Measurements from ENCODE around the gene SUGT1. TPM values are rescaled to one million over a fixed set of nuclear protein-coding genes. Genes with fewer than 3 reads are reported as not detected.

Gene SUGT1
- total RNA-seq, 4 donors from 2014 or later: 21.2 to 39.0 (median 30.9) TPM

- intact Hi-C loops (cut with DNase I; ENCODE audit: low total_unique reads): no loop called here
- no peak for DNase-seq (ENCODE audit: low spot score in 2 of 2)
- no peak overlapping the region for H3K4me3 ChIP-seq (ENCODE audit: low read depth, poor library complexity, severe bottlenecking)
- TF ChIP-seq CTCF (IDR thresholded peaks at IDR 0.05) (no peak), POLR2A (IDR thresholded peaks at IDR 0.05) (no peak)
- 63 to 69% methylated on average over 6 of the region's 6 CpGs for WGBS, 2 donors
Measured at GRCh38 chr13:52744842-52745375, 92.3 kb downstream of the SUGT1 start.

GRCh38 chr13:52746141-52746540 is 93.5 kb downstream of the SUGT1 start:
- intact Hi-C loops (cut with DNase I; ENCODE audit: low total_unique reads): no loop called here
- TF ChIP-seq POLR2A (IDR thresholded peaks at IDR 0.05): no peak
- TF ChIP-seq CTCF (IDR thresholded peaks at IDR 0.05): no peak
- H3K4me3 ChIP-seq (ENCODE audit: low read depth, poor library complexity, severe bottlenecking): no peak overlapping the region
- DNase-seq (ENCODE audit: low spot score in 2 of 2): no peak
- WGBS, 2 donors: 77 to 80% methylated on average over 3 of the region's 3 CpGs

- DNase-seq (ENCODE audit: low spot score in 2 of 2): no peak
- H3K4me3 ChIP-seq (ENCODE audit: low read depth, poor library complexity, severe bottlenecking): no peak overlapping the region
- intact Hi-C loops (cut with DNase I; ENCODE audit: low total_unique reads): no loop called here
- TF ChIP-seq POLR2A (IDR thresholded peaks at IDR 0.05): no peak
- no peak for TF ChIP-seq CTCF (IDR thresholded peaks at IDR 0.05)
- 51 to 62% methylated on average over 5 of the region's 5 CpGs for whole genome bisulfite sequencing, 2 donors
Measured at GRCh38 chr13:52749419-52749818, 96.8 kb downstream of the SUGT1 start.

Other genes with a start within 250 kb of the SUGT1 start
- gene THSD1, start 246.7 kb upstream of the SUGT1 start, total RNA-seq: 1 to 10 TPM; 5.1 to 9.5 (median 6.3) TPM
- 100 to 1,000 TPM in 2 of 4 donors, 10 to 100 TPM in 2; 68.1 to 148 (median 92.6) TPM for gene VPS36, start 202.2 kb upstream of the SUGT1 start, total RNA-seq
- 10 to 100 TPM; 13.9 to 24.2 (median 22.0) TPM for gene CKAP2, start 197.4 kb upstream of the SUGT1 start, total RNA-seq
- 1 to 10 TPM; 1.8 to 2.8 (median 2.5) TPM for gene HNRNPA1L2, start 10.4 kb upstream of the SUGT1 start, total RNA-seq
- gene CNMD, start 87.0 kb downstream of the SUGT1 start, total RNA-seq: not detected
- gene PCDH8, start 195.8 kb downstream of the SUGT1 start, total RNA-seq: under 1 TPM in 2 of 4 donors, not detected in 2; 0.04 to 0.84 TPM